Skeletal muscle tissue (tissue), 4 donors: Measurements from ENCODE around the gene ABLIM2. TPM values are rescaled to one million over a fixed set of nuclear protein-coding genes. Genes with fewer than 3 reads are reported as not detected.

Experiments used
- H3K27ac ChIP-seq: one replicate; pipeline ENCODE4 v1.7.0; 2013; ENCODE audit warnings: mild to moderate bottlenecking, low read depth, low read length, inconsistent platforms
- H3K27me3 ChIP-seq, 3 donors: one replicate each; pipeline ENCODE4 v1.7.0; 2013; ENCODE audit warnings: low read length in 3 of 3; ENCODE audit not compliant: control insufficient read depth in 3 of 3, insufficient read depth in 3 of 3
- H3K36me3 ChIP-seq, 3 donors: one replicate each; pipeline ENCODE4 v1.7.0; 2013; ENCODE audit warnings: low read length in 3 of 3; ENCODE audit not compliant: control insufficient read depth in 3 of 3, insufficient read depth in 3 of 3
- H3K4me1 ChIP-seq, 3 donors: one replicate each; pipeline ENCODE4 v1.7.0; 2013; ENCODE audit warnings: low read length in 3 of 3, mild to moderate bottlenecking in 3 of 3; ENCODE audit not compliant: control insufficient read depth in 3 of 3, insufficient read depth in 3 of 3
- H3K4me3 ChIP-seq, 3 donors: one replicate each; pipeline ENCODE4 v1.7.0; 2013; ENCODE audit warnings: low read length in 3 of 3
- H3K9ac ChIP-seq, 3 donors: one replicate each; pipeline ENCODE4 v1.7.0; 2013; ENCODE audit warnings: low read length in 3 of 3, mild to moderate bottlenecking in 3 of 3, moderate library complexity in 2 of 3, low read depth in 1 of 3
- H3K9me3 ChIP-seq, 3 donors: one replicate each; pipeline ENCODE4 v1.7.0; 2013; ENCODE audit warnings: low read length in 3 of 3; ENCODE audit not compliant: control insufficient read depth in 3 of 3
- total RNA-seq: library from RNA; depleted of rRNA; stranded (reverse); fragments of >200 nt; gene quantifications from one replicate; pipeline ENCODE4 v1.2.3, GENCODE V29; 2014
- donor health status: Osteomylitis.

Gene ABLIM2
- total RNA-seq, 1 donor from 2014 or later, result 7.3 TPM

GRCh38 chr4:8126523-8126922 lies 32.1 kb downstream of the ABLIM2 start:
- H3K4me3 ChIP-seq, result peak overlapping the region; percentile 83 to 93 (median 91)
- peaks cover 65 to 90% (median 76%) of the 10 kb centered on the region in 3 donors for H3K4me1 ChIP-seq
- peak overlapping the region; percentile 99 for H3K27ac ChIP-seq

DNA sequence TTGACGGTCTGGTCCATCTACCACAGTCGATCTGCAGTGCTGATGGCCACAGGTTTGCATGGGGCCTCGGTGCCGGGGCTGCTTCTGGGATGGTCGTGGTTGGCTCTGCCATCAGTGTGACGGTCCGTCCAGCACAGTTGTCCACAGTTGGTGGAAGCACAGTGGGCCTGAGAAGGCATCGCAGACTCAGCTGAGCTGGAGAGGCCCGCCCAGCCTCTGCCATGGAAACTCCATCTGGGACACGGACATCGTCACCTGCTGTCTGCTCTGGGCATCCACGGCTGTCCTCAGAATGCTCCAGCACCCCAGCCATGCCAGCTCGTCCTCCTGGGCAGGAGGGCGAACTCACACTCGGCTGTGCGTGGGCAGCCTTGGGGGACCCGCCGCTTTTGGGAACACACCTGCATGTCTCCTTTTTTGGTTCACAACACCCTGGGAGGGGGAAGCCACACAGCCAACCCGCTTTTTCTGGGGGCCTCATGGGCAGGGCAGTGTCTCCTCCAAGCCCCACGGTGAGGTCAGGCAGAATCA lies 33.0 kb downstream of the ABLIM2 start:
- Histone ChIP-seq H3K4me3 (peak overlapping the region; percentile 83 to 93 (median 91)), H3K27ac (peak overlapping the region; percentile 99), H3K36me3 (peaks cover 8 to 18% (median 13%) of the 10 kb centered on the region in 3 donors), H3K27me3 (no peaks in the 10 kb centered on the region), H3K4me1 (peaks cover 74 to 95% (median 81%) of the 10 kb centered on the region in 3 donors), H3K9me3 (no peaks in the 10 kb centered on the region), H3K9ac (peak overlapping the region; percentile 92 to 98 (median 97))

More at GRCh38 chr4:8126523-8126922, 32.1 kb downstream of the ABLIM2 start:
- Histone ChIP-seq H3K36me3 (peaks cover 8 to 18% (median 13%) of the 10 kb centered on the region in 3 donors), H3K9me3 (no peaks in the 10 kb centered on the region), H3K27me3 (no peaks in the 10 kb centered on the region), H3K9ac (peak overlapping the region; percentile 92 to 98 (median 97))

GRCh38 chr4:8123870-8124269 lies 34.7 kb downstream of the ABLIM2 start:
- peak overlapping the region; percentile 73 for H3K27ac ChIP-seq
- peak overlapping the region; percentile 56 to 91 (median 68) for H3K4me3 ChIP-seq

GRCh38 chr4:8123389-8123788 lies 35.2 kb downstream of the ABLIM2 start:
- Histone ChIP-seq H3K4me1 (peaks cover 81 to 94% (median 84%) of the 10 kb centered on the region in 3 donors), H3K27ac (peak overlapping the region; percentile 73), H3K4me3 (peak overlapping the region; percentile 56 to 91 (median 68)), H3K9ac (peak overlapping the region; percentile 55 to 84 (median 62)), H3K27me3 (no peaks in the 10 kb centered on the region), H3K36me3 (peaks cover 13 to 18% (median 13%) of the 10 kb centered on the region in 3 donors), H3K9me3 (no peaks in the 10 kb centered on the region)

More at GRCh38 chr4:8123870-8124269, 34.7 kb downstream of the ABLIM2 start:
- peaks cover 81 to 94% (median 84%) of the 10 kb centered on the region in 3 donors for H3K4me1 ChIP-seq
- H3K9me3 ChIP-seq, result no peaks in the 10 kb centered on the region
- peaks cover 8 to 18% (median 13%) of the 10 kb centered on the region in 3 donors for H3K36me3 ChIP-seq
- H3K9ac ChIP-seq, result peak overlapping the region; percentile 55 to 84 (median 62)
- no peaks in the 10 kb centered on the region for H3K27me3 ChIP-seq

DNA sequence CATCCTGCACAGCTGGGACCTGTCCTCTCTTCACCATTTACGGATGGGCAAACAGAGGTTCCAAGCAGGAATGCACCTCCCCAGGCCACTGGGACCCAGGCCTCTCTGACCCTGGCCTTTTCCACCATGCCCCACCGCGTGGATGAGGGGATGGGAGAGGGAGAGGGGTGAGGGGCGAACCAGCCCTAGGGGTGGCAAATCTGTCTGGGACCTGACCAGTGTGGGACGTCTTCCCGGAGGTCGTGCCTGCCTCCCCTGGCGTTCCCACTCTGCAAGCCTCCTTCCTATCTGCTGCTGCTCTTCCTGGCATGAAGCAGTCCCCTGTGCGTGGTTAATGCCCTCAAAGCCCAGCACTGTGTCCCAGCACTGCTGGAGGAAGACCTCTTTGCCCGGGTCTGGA lies 35.9 kb downstream of the ABLIM2 start:
- Histone ChIP-seq H3K36me3 (peaks cover 13 to 18% (median 13%) of the 10 kb centered on the region in 3 donors), H3K4me3 (peak overlapping the region; percentile 20 to 58 (median 51)), H3K9me3 (no peaks in the 10 kb centered on the region), H3K4me1 (peaks cover 81 to 94% (median 84%) of the 10 kb centered on the region in 3 donors), H3K27ac (peak overlapping the region; percentile 73), H3K27me3 (no peaks in the 10 kb centered on the region), H3K9ac (peak overlapping the region; percentile 48 to 84 (median 77))

GRCh38 chr4:8121292-8122015 lies 37.2 kb downstream of the ABLIM2 start:
- peak overlapping the region; percentile 43 to 84 (median 77) for H3K9ac ChIP-seq
- no peaks in the 10 kb centered on the region for H3K27me3 ChIP-seq
- peak overlapping the region; percentile 31 to 56 (median 37) for H3K4me3 ChIP-seq
- H3K36me3 ChIP-seq, result peaks cover 13 to 16% (median 13%) of the 10 kb centered on the region in 3 donors
- H3K9me3 ChIP-seq, result no peaks in the 10 kb centered on the region
- H3K4me1 ChIP-seq, result peaks cover 93 to 99% (median 96%) of the 10 kb centered on the region in 3 donors
- H3K27ac ChIP-seq, result peak overlapping the region; percentile 73

GRCh38 chr4:8120501-8120900 lies 38.1 kb downstream of the ABLIM2 start:
- Histone ChIP-seq H3K4me3 (peak overlapping the region in 1 of 3 donors; percentile 2), H3K4me1 (peaks cover 97 to 99% (median 98%) of the 10 kb centered on the region in 3 donors), H3K27ac (peak overlapping the region; percentile 76), H3K36me3 (peaks cover 11 to 16% (median 14%) of the 10 kb centered on the region in 3 donors), H3K27me3 (no peaks in the 10 kb centered on the region), H3K9ac (peak overlapping the region in 2 of 3 donors; percentile 29 to 84), H3K9me3 (no peaks in the 10 kb centered on the region)

GRCh38 chr4:8119877-8120276 lies 38.7 kb downstream of the ABLIM2 start:
- Histone ChIP-seq H3K4me3 (no peak overlapping the region), H3K9me3 (no peaks in the 10 kb centered on the region), H3K9ac (peak overlapping the region; percentile 29 to 84 (median 40)), H3K27ac (peak overlapping the region; percentile 76), H3K36me3 (peaks cover 7 to 13% (median 9%) of the 10 kb centered on the region in 3 donors), H3K4me1 (peaks cover 97 to 99% (median 98%) of the 10 kb centered on the region in 3 donors), H3K27me3 (no peaks in the 10 kb centered on the region)

DNA sequence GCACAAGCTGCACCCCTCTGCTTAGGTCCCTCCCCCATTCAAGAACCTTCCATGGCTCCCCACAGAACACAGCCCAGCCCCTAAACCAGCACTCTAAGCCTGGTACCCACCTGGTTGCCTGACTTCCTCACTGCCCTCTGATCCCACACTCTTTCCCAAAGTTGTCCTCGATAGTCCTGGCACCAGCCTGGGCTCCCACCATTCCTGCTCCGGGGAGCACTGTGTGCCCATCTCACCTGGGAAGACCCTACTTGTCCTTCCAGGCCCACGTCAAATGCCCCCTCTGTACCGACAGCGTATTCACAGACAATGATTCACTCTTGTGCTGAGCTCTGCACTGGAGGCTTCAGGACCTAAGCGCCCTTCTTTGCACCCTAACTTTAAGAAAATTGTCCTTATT lies 40.1 kb downstream of the ABLIM2 start:
- H3K27ac ChIP-seq, result peak overlapping the region; percentile 76
- peaks cover 0 to 8% (median 2%) of the 10 kb centered on the region in 3 donors for H3K36me3 ChIP-seq
- H3K9ac ChIP-seq, result peak overlapping the region in 2 of 3 donors; percentile 66 to 70
- H3K9me3 ChIP-seq, result no peaks in the 10 kb centered on the region
- H3K27me3 ChIP-seq, result no peaks in the 10 kb centered on the region
- peaks cover 97 to 99% (median 98%) of the 10 kb centered on the region in 3 donors for H3K4me1 ChIP-seq
- H3K4me3 ChIP-seq, result no peak overlapping the region
